K562 (cell line): ENCODE results near the gene UBN1. TPM values are rescaled to one million over a fixed set of nuclear protein-coding genes. Genes with fewer than 3 reads are reported as not detected.
A peak's percentile ranks its signal among the peaks of the same experiment; 100 is the strongest.

Source experiments
- ATAC-seq: fragments of 200-7000 bp; cut with Tn5 transposase; 3 replicates; pipeline ENCODE4 v1.9.1; 2020; ENCODE audit warnings: moderate library complexity
- BruUV-seq: library from RNA; stranded (reverse); fragments of 400-500 nt; replicated peaks from 2 replicates; lab custom pipeline; 2021; lab: Mats Ljungman, UMichigan
- CTCF ChIA-PET: fragments of 300-600 bp; formaldehyde crosslinking; extraction: SDS; loops from one replicate; lab custom pipeline; 2021; ENCODE audit warnings: low intra/inter-chr PET ratio; lab: Yijun Ruan, JAX
- POLR2A ChIA-PET: fragments of 300-600, 350-650 bp; sonication (Branson Sonifier 250); formaldehyde crosslinking; extraction: SDS; loops from one replicate; lab custom pipeline; 2021; ENCODE audit warnings: antibody characterized with exemption, inconsistent platforms; lab: Yijun Ruan, JAX
- DNase-seq, 4 experiments: peaks; one replicate each; pipeline versions ENCODE4 v3.0.0 to v3.0.0-alpha.2; 2011 to 2018; ENCODE audit warnings: low spot score in 3 of 4, mixed read lengths in 3 of 4; ENCODE audit errors: extremely low read depth in 1 of 4
- FAIRE-seq: peaks from 2 replicates; lab custom pipeline; 2011; peaks lifted over from hg19 to GRCh38; lab: Jason Lieb, UNC
- H2AFZ ChIP-seq: 2 replicates; pipeline ENCODE4 v1.6.0; 2011; ENCODE audit warnings: low read depth, low read length, control low read depth, inconsistent platforms
- H3K27ac ChIP-seq: fragments of 200-600 bp; 3 replicates; pipeline ENCODE4 v1.8.0; 2011; ENCODE audit warnings: low read depth, mild to moderate bottlenecking, control low read depth, inconsistent platforms, low read length, moderate library complexity, mixed read lengths; ENCODE audit errors: extremely low read depth
- H3K27me3 ChIP-seq, 2 experiments: fragments of 300-600 bp in 1 of 2; 2 replicates in 1 of 2; 3 replicates in 1 of 2; pipeline versions ENCODE4 v1.6.0 to v1.8.0; 2011; ENCODE audit warnings: inconsistent platforms in 2 of 2, low read length in 2 of 2, mild to moderate bottlenecking in 1 of 2, mixed read lengths in 1 of 2, moderate library complexity in 1 of 2; ENCODE audit not compliant: control insufficient read depth in 2 of 2, insufficient read depth in 2 of 2
- H3K36me3 ChIP-seq: fragments of 300-600 bp; 3 replicates; pipeline ENCODE4 v1.8.0; 2011; ENCODE audit warnings: mild to moderate bottlenecking, low read length, inconsistent platforms; ENCODE audit not compliant: control insufficient read depth, insufficient read depth
- H3K4me1 ChIP-seq, 2 experiments: fragments of 200-600 bp in 1 of 2; replicated peaks in 1 of 2; 2 replicates in 1 of 2; 3 replicates in 1 of 2; pipeline versions ENCODE4 v1.5.1 to v1.8.0; 2011; ENCODE audit warnings: inconsistent platforms in 2 of 2, low read length in 2 of 2, mild to moderate bottlenecking in 1 of 2, mixed read lengths in 1 of 2, moderate library complexity in 1 of 2; ENCODE audit not compliant: control insufficient read depth in 2 of 2, insufficient read depth in 2 of 2
- H3K4me2 ChIP-seq: 2 replicates; pipeline ENCODE4 v1.6.1; 2011; ENCODE audit warnings: low read length, control low read depth, inconsistent platforms, mixed read lengths; ENCODE audit not compliant: insufficient read depth
- H3K4me3 ChIP-seq: fragments of 200-600 bp; sonication (generic), shearing (Covaris generic); 2 replicates; pipeline ENCODE4 v1.5.1; 2016; ENCODE audit warnings: control low read depth, inconsistent platforms
- H3K79me2 ChIP-seq: fragments of 200-600 bp; 3 replicates; pipeline ENCODE4 v1.8.0; 2011; ENCODE audit warnings: low read length, inconsistent platforms; ENCODE audit not compliant: control insufficient read depth, insufficient read depth
- H3K9ac ChIP-seq, 2 experiments: 2 replicates each; pipeline versions ENCODE4 v1.6.0 to v1.6.1; 2011; ENCODE audit warnings: low read depth in 2 of 2, low read length in 2 of 2, control low read depth in 1 of 2, inconsistent platforms in 1 of 2, mild to moderate bottlenecking in 1 of 2, mixed read lengths in 1 of 2; ENCODE audit not compliant: insufficient read depth in 1 of 2
- H3K9me1 ChIP-seq: one replicate; pipeline ENCODE4 v1.6.0; 2011; ENCODE audit warnings: inconsistent platforms, mild to moderate bottlenecking, low read length, moderate library complexity; ENCODE audit not compliant: control insufficient read depth, insufficient read depth
- H3K9me3 ChIP-seq: replicated peaks from 2 replicates; pipeline ENCODE4 v1.5.1; 2011; ENCODE audit warnings: low read depth, low read length, inconsistent platforms; ENCODE audit not compliant: control insufficient read depth, insufficient read depth
- H4K20me1 ChIP-seq: replicated peaks from 2 replicates; pipeline ENCODE4 v1.6.1; 2011; ENCODE audit warnings: low read length, inconsistent platforms, mixed read lengths; ENCODE audit not compliant: control insufficient read depth, insufficient read depth
- BCOR ChIP-seq: fragments of 450-650 bp; IDR thresholded peaks from 2 replicates; pipeline ENCODE4 v1.6.1; 2016
- CAMTA2 ChIP-seq: fragments of 250-450 bp; sonication (Bioruptor Pico); conservative IDR thresholded peaks from 2 replicates; pipeline ENCODE4 v1.5.1; 2022
- CCAR2 ChIP-seq: fragments of 200-400 bp; formaldehyde crosslinking; IDR thresholded peaks from 2 replicates; pipeline ENCODE4 v1.6.1; 2017; ENCODE audit warnings: mild to moderate bottlenecking, low read depth, low read length
- EGR1 ChIP-seq: fragments of 450-650 bp; conservative IDR thresholded peaks from 2 replicates; pipeline ENCODE4 v1.6.1; 2017; ENCODE audit warnings: mild to moderate bottlenecking
- GATA2 ChIP-seq: sonication (generic); formaldehyde crosslinking; IDR thresholded peaks from 2 replicates; pipeline ENCODE4 v1.4.0; 2020; ENCODE audit warnings: mild to moderate bottlenecking, missing genetic modification reagents
- HDAC3 ChIP-seq: fragments of 450-650 bp; IDR thresholded peaks from 2 replicates; pipeline ENCODE4 v1.6.1; 2018; ENCODE audit warnings: borderline replicate concordance, mild to moderate bottlenecking, moderate library complexity; ENCODE audit not compliant: partially characterized antibody
- RBFOX2 ChIP-seq: fragments of 200-400 bp; formaldehyde crosslinking; IDR thresholded peaks from 2 replicates; pipeline ENCODE4 v1.6.1; 2017; ENCODE audit warnings: low read depth, mild to moderate bottlenecking, low read length, moderate library complexity
- SP2 ChIP-seq: IDR thresholded peaks from 2 replicates; pipeline ENCODE4 v1.6.1; 2011; ENCODE audit warnings: mild to moderate bottlenecking, low read depth, low read length, moderate library complexity; ENCODE audit not compliant: poor library complexity, severe bottlenecking; ENCODE audit errors: extremely low read depth
- TBP ChIP-seq: optimal IDR thresholded peaks from 2 replicates; pipeline ENCODE3; 2011; ENCODE audit warnings: low read depth, low read length, improper control_type of control experiment
- TCF3 ChIP-seq: sonication (generic); formaldehyde crosslinking; IDR thresholded peaks from 2 replicates; pipeline ENCODE4 v1.4.0; 2020; ENCODE audit warnings: mild to moderate bottlenecking, missing genetic modification reagents
- TCFL5 ChIP-seq: fragments of 250-450 bp; sonication (Bioruptor Pico); conservative IDR thresholded peaks from 2 replicates; pipeline ENCODE4 v1.6.1; 2021; ENCODE audit warnings: mild to moderate bottlenecking, moderate library complexity, matching md5 sums
- THAP12 ChIP-seq: fragments of 250-450 bp; sonication (Bioruptor Pico); IDR thresholded peaks from 2 replicates; pipeline ENCODE4 v1.9.0; 2021; ENCODE audit warnings: mild to moderate bottlenecking, inconsistent platforms
- ZBTB1 ChIP-seq: sonication (generic); formaldehyde crosslinking; IDR thresholded peaks from 2 replicates; pipeline ENCODE4 v1.8.1; 2023; ENCODE audit warnings: missing genetic modification reagents, low read depth, mild to moderate bottlenecking, borderline replicate concordance
- ZBTB43 ChIP-seq: sonication (generic); formaldehyde crosslinking; IDR thresholded peaks from 2 replicates; pipeline ENCODE4 v1.8.0; 2023; ENCODE audit warnings: mild to moderate bottlenecking, missing genetic modification reagents
- ZNF174 ChIP-seq: fragments of 250-450 bp; sonication (Bioruptor Pico); IDR thresholded peaks from 2 replicates; pipeline ENCODE4 v1.4.0; 2020; ENCODE audit warnings: mild to moderate bottlenecking
- ZNF780A ChIP-seq: fragments of 250-450 bp; sonication (Bioruptor Pico); IDR thresholded peaks from 2 replicates; pipeline ENCODE4 v1.5.0; 2021; ENCODE audit warnings: mild to moderate bottlenecking
- WGBS: fragments of 100-300 bp; shearing (Covaris generic); methylation state at CpG from one replicate; pipeline ENCODE4 v1.1.6; 2016; ENCODE audit warnings: low coverage, mixed read lengths; ENCODE audit not compliant: insufficient coverage; ENCODE audit errors: missing lambda C conversion rate; 5-methylcytosine and 5-hydroxymethylcytosine counted together
- in situ Hi-C: fragments of 300-500 bp; cut with MboI; formaldehyde crosslinking; loops from 4 replicates; pipeline ENCODE4 v1.15.0; 2018; ENCODE audit warnings: inconsistent platforms, mixed read lengths
- intact Hi-C: fragments of 100-400 bp; cut with micrococcal nuclease; formaldehyde crosslinking; loops from 2 replicates; pipeline ENCODE4 v1.14.2; 2022
- polyA plus RNA-seq, 8 experiments: library from polyadenylated mRNA; depleted of rRNA in 4 of 8; stranded (reverse) in 5 of 8; unstranded in 3 of 8; fragments of >200 nt; fragmentation: Nextera tagmentation in 2 of 8; fragmentation: Illumina TruSeq in 1 of 8; extraction: Ambion mirVana in 2 of 8; extraction: Trizol in 1 of 8; gene quantifications; 2 replicates each; pipeline versions ENCODE4 v1.2.1 to v1.2.3, GENCODE V29; 2011 to 2014; ENCODE audit warnings: inconsistent platforms in 1 of 8, missing spikeins in 1 of 8
- total RNA-seq, 7 experiments: library from RNA; depleted of rRNA in 6 of 7; stranded (reverse); fragments of >200 nt in 6 of 7; fragmentation: Illumina TruSeq in 2 of 7; extraction: Trizol in 2 of 7; gene quantifications; 2 replicates each; pipeline versions ENCODE4 v1.2.1 to v1.2.3, GENCODE V29; 2011 to 2021; ENCODE audit warnings: low replicate concordance in 1 of 7

UBN1 gene
- total and polyA plus RNA-seq, 9 of the 15 experiments (the other 6 are each of a cell fraction or from before 2014, with no cell fraction given) = 1.5 to 45.7 (median 20.6) TPM

- H3K27me3 ChIP-seq = no peaks in the 10 kb centered on the region
- peaks cover 58% of the 10 kb centered on the region for H3K36me3 ChIP-seq
- CTCF ChIA-PET = interaction anchor here (0.7 kb wide), 1 partner anchor 57 kb away, joined by 3 read pairs; no protein-coding TSS in a partner anchor
- BruUV-seq = no TSS peak
- no peaks in the 10 kb centered on the region for H3K9me1 ChIP-seq
- peak overlapping the region; percentile 35; the same call in 1 of the 3 replicates for H3K27ac ChIP-seq
- intact Hi-C loops (loop anchor here (2.0 kb wide), 1 partner anchor 36 kb away; no protein-coding TSS in a partner anchor), in situ Hi-C loops (no loop called here)
- H4K20me1 ChIP-seq = no peaks in the 10 kb centered on the region; the same call in 1 of the 2 replicates
- H3K9me3 ChIP-seq = no peaks in the 10 kb centered on the region
- WGBS = 73% methylated on average over 8 of the region's 11 CpGs
- H3K9ac ChIP-seq = peak overlapping the region in 1 of 2 experiments; percentile 74; a peak in 3 of 4 replicates
- H3K4me3 ChIP-seq = no peak overlapping the region
- FAIRE-seq (no peak), ATAC-seq (no peak), DNase-seq (no peak)
- H3K79me2 ChIP-seq = peaks cover 6% of the 10 kb centered on the region; the same call in 2 of the 3 replicates
- H3K4me2 ChIP-seq = no peak overlapping the region
- H2AFZ ChIP-seq = no peak overlapping the region
- POLR2A ChIA-PET = interaction anchor here (0.7 to 2.6 kb wide), 3 partner anchors 10 to 37 kb away, joined by 3 to 9 read pairs (median 4); no protein-coding TSS in a partner anchor
- H3K4me1 ChIP-seq = peaks cover 35 to 54% of the 10 kb centered on the region in 2 experiments
- TF ChIP-seq TCF3 (CRISPR knock-in tag) (no peak), ZBTB43 (CRISPR knock-in tag) (no peak), EGR1 (no peak), CAMTA2 (CRISPR knock-in tag) (no peak), HDAC3 (no peak), TBP (no peak), ZNF780A (CRISPR knock-in tag) (no peak), ZNF174 (CRISPR knock-in tag) (no peak), TCFL5 (no peak), CCAR2 (no peak), BCOR (no peak), ZBTB1 (CRISPR knock-in tag) (no peak), SP2 (no peak), GATA2 (CRISPR knock-in tag) (no peak), THAP12 (CRISPR knock-in tag) (no peak), RBFOX2 (no peak)
These were observed 42.0 kb upstream of the UBN1 start for GRCh38 chr16:4805231-4805630.
